NCI-H345 (cell line): ENCODE results near the gene PTPRN2.

ENCODE experiments used
- DNase-seq: peaks from one replicate; lab custom pipeline; 2025; lab: John Stamatoyannopoulos, UW

PTPRN2 gene

GRCh38 chr7:157646551-157646950, 941.1 kb downstream of the PTPRN2 start:
- no peak for DNase-seq

- no peak for DNase-seq
These were observed 942.1 kb downstream of the PTPRN2 start for GRCh38 chr7:157645539-157645938.

GRCh38 chr7:157644946-157645345, 942.7 kb downstream of the PTPRN2 start:
- DNase-seq = no peak

- DNase-seq = no peak
These were observed 944.1 kb downstream of the PTPRN2 start for GRCh38 chr7:157643525-157643970.

GRCh38 chr7:157641866-157642265, 945.8 kb downstream of the PTPRN2 start:
- DNase-seq = no peak

GRCh38 chr7:157640144-157640543, 947.5 kb downstream of the PTPRN2 start:
- no peak for DNase-seq

GRCh38 chr7:157638563-157638962, 949.1 kb downstream of the PTPRN2 start:
- DNase-seq = no peak

- no peak for DNase-seq
These were observed 950.2 kb downstream of the PTPRN2 start for GRCh38 chr7:157637216-157637949.

GRCh38 chr7:157635669-157636068, 952.0 kb downstream of the PTPRN2 start:
- DNase-seq = no peak

- no peak for DNase-seq
These were observed 952.5 kb downstream of the PTPRN2 start for GRCh38 chr7:157635148-157635500.

GRCh38 chr7:157634401-157635147, 953.0 kb downstream of the PTPRN2 start:
- DNase-seq = no peak

- no peak for DNase-seq
These were observed 954.0 kb downstream of the PTPRN2 start for GRCh38 chr7:157633465-157634185.

GRCh38 chr7:157630301-157630853, 957.2 kb downstream of the PTPRN2 start:
- no peak for DNase-seq

- DNase-seq = no peak
These were observed 959.2 kb downstream of the PTPRN2 start for GRCh38 chr7:157628456-157628855.

- DNase-seq = no peak
These were observed 960.0 kb downstream of the PTPRN2 start for GRCh38 chr7:157627646-157628045.

- DNase-seq = no peak
These were observed 960.6 kb downstream of the PTPRN2 start for GRCh38 chr7:157627033-157627432.

GRCh38 chr7:157625973-157626742, 961.5 kb downstream of the PTPRN2 start:
- no peak for DNase-seq

- DNase-seq = no peak
These were observed 964.1 kb downstream of the PTPRN2 start for GRCh38 chr7:157623556-157623955.

- no peak for DNase-seq
These were observed 965.0 kb downstream of the PTPRN2 start for GRCh38 chr7:157622408-157623205.

- no peak for DNase-seq
These were observed 965.6 kb downstream of the PTPRN2 start for GRCh38 chr7:157622000-157622399.

GRCh38 chr7:157621131-157621681, 966.4 kb downstream of the PTPRN2 start:
- DNase-seq = no peak
